HepG2 (cell line): ENCODE results near the gene NELFCD. TPM values are rescaled to one million over a fixed set of nuclear protein-coding genes. Genes with fewer than 3 reads are reported as not detected.

Experiments
- CREB1 ChIP-seq, 2 experiments: fragments of 450-650 bp in 1 of 2; IDR thresholded peaks; 2 replicates each; pipeline ENCODE4 v1.6.1; 2016 to 2017; ENCODE audit warnings: control low read depth in 1 of 2, mild to moderate bottlenecking in 1 of 2, missing compliant biosample characterization in 1 of 2, missing genetic modification characterization in 1 of 2
- DMAP1 ChIP-seq: IDR thresholded peaks from 2 replicates; pipeline ENCODE4 v1.6.1; 2016
- DNMT1 ChIP-seq: sonication (generic); formaldehyde crosslinking; IDR thresholded peaks from 2 replicates; pipeline ENCODE4 v1.5.1; 2020; ENCODE audit warnings: mild to moderate bottlenecking, missing genetic modification reagents
- FOSL1 ChIP-seq: sonication (generic); formaldehyde crosslinking; IDR thresholded peaks from 2 replicates; pipeline ENCODE4 v1.9.0; 2021; ENCODE audit warnings: missing genetic modification reagents, borderline replicate concordance
- GATA4 ChIP-seq: sonication (generic); IDR thresholded peaks from 2 replicates; pipeline ENCODE4 v1.6.1; 2016; ENCODE audit warnings: antibody characterized with exemption, low read depth, borderline replicate concordance
- GMEB2 ChIP-seq: IDR thresholded peaks from 2 replicates; pipeline ENCODE4 v1.6.1; 2016; ENCODE audit warnings: missing biosample characterization, missing genetic modification reagents, low read depth
- KDM2A ChIP-seq: sonication (generic); formaldehyde crosslinking; IDR thresholded peaks from 2 replicates; pipeline ENCODE4 v1.4.0; 2020; ENCODE audit warnings: low read depth, missing genetic modification reagents, borderline replicate concordance
- KDM5B ChIP-seq: sonication (generic); formaldehyde crosslinking; IDR thresholded peaks from 2 replicates; pipeline ENCODE4 v1.4.0; 2020; ENCODE audit warnings: missing genetic modification reagents, mild to moderate bottlenecking, borderline replicate concordance
- KLF16 ChIP-seq, 2 experiments: sonication (generic) in 1 of 2; formaldehyde crosslinking in 1 of 2; IDR thresholded peaks; 2 replicates each; pipeline versions ENCODE4 v1.6.1 to v1.8.0; 2016 to 2023; ENCODE audit warnings: missing genetic modification reagents in 2 of 2, missing compliant biosample characterization in 1 of 2
- NCOA2 ChIP-seq: sonication (generic); formaldehyde crosslinking; IDR thresholded peaks from 2 replicates; pipeline ENCODE4 v1.8.0; 2022; ENCODE audit warnings: inconsistent platforms
- NR2C2 ChIP-seq: sonication (generic); formaldehyde crosslinking; IDR thresholded peaks from 2 replicates; pipeline ENCODE4 v1.4.0; 2020; ENCODE audit warnings: missing genetic modification reagents, mild to moderate bottlenecking, moderate library complexity, borderline replicate concordance
- RCOR2 ChIP-seq: IDR thresholded peaks from 2 replicates; pipeline ENCODE4 v1.6.1; 2016; ENCODE audit warnings: missing biosample characterization, missing genetic modification reagents
- RFXANK ChIP-seq: IDR thresholded peaks from 2 replicates; pipeline ENCODE4 v1.6.1; 2016
- SNAPC4 ChIP-seq: sonication (generic); formaldehyde crosslinking; IDR thresholded peaks from 2 replicates; pipeline ENCODE4 v1.4.0; 2020; ENCODE audit warnings: mild to moderate bottlenecking, missing genetic modification reagents
- SOX6 ChIP-seq, 2 experiments: fragments of 450-650 bp in 1 of 2; sonication (generic) in 1 of 2; formaldehyde crosslinking in 1 of 2; IDR thresholded peaks; 2 replicates each; pipeline versions ENCODE4 v1.4.0 to v1.6.1; 2017 to 2020; ENCODE audit warnings: antibody characterized with exemption in 1 of 2, mild to moderate bottlenecking in 1 of 2, missing genetic modification reagents in 1 of 2
- SUZ12 ChIP-seq: fragments of 150-350 bp; IDR thresholded peaks from 2 replicates; pipeline ENCODE4 v1.6.1; 2014; ENCODE audit warnings: low read depth, low read length
- TBP ChIP-seq: sonication (generic); formaldehyde crosslinking; IDR thresholded peaks from 2 replicates; pipeline ENCODE4 v1.5.0; 2020; ENCODE audit warnings: missing genetic modification reagents
- YEATS4 ChIP-seq: sonication (generic); formaldehyde crosslinking; IDR thresholded peaks from 2 replicates; pipeline ENCODE4 v1.4.0; 2020; ENCODE audit warnings: missing genetic modification reagents, borderline replicate concordance
- ZNF263 ChIP-seq: sonication (generic); formaldehyde crosslinking; IDR thresholded peaks from 2 replicates; pipeline ENCODE4 v1.4.0; 2020; ENCODE audit warnings: missing genetic modification reagents
- ZNF33B ChIP-seq: sonication (generic); formaldehyde crosslinking; IDR thresholded peaks from 2 replicates; pipeline ENCODE4 v1.5.1; 2020; ENCODE audit warnings: mild to moderate bottlenecking, missing genetic modification reagents
- ZNF414 ChIP-seq: sonication (generic); formaldehyde crosslinking; IDR thresholded peaks from 2 replicates; pipeline ENCODE4 v1.5.0; 2020; ENCODE audit warnings: missing genetic modification reagents
- ZNF510 ChIP-seq: sonication (generic); formaldehyde crosslinking; IDR thresholded peaks from 2 replicates; pipeline ENCODE4 v1.4.0; 2020; ENCODE audit warnings: low read depth, mild to moderate bottlenecking, missing genetic modification reagents
- ZSCAN12 ChIP-seq: sonication (generic); formaldehyde crosslinking; IDR thresholded peaks from 2 replicates; pipeline ENCODE4 v1.9.0; 2021; ENCODE audit warnings: mild to moderate bottlenecking, missing genetic modification reagents
- polyA plus RNA-seq, 8 experiments: library from polyadenylated mRNA; depleted of rRNA in 3 of 8; stranded (reverse) in 7 of 8; unstranded in 1 of 8; fragments of >200 nt; fragmentation: Illumina TruSeq in 4 of 8; extraction: Trizol in 4 of 8; gene quantifications; 2 replicates each; pipeline versions ENCODE4 v1.2.1 to v1.2.3, GENCODE V29; 2011 to 2016; ENCODE audit warnings: low read depth in 4 of 8, missing spikeins in 1 of 8, mixed read lengths in 1 of 8; ENCODE audit not compliant: insufficient read depth in 1 of 8
- total RNA-seq, 5 experiments: library from RNA; depleted of rRNA; stranded (reverse); fragments of >200 nt; fragmentation: Illumina TruSeq; extraction: Trizol; gene quantifications; 2 replicates each; pipeline ENCODE4 v1.2.3, GENCODE V29; 2016; ENCODE audit warnings: low read depth in 1 of 5

Gene NELFCD
- total and polyA plus RNA-seq, 2 of the 13 experiments (the other 11 are each of a cell fraction or from before 2014, with no cell fraction given) = 159 to 203 TPM

GRCh38 chr20:58980711-58981627 is at the start of gene NELFCD (continued):
- TF ChIP-seq SNAPC4 (no peak), ZNF263 (no peak), ZNF33B (CRISPR knock-in tag) (no peak), KDM2A (CRISPR knock-in tag) (peak; percentile 72; the same call in 1 of the 2 replicates), TBP (CRISPR knock-in tag) (0 out of 2 replicates have a peak, but pooled peaks have one; percentile 42), FOSL1 (CRISPR knock-in tag) (no peak), RCOR2 (CRISPR knock-in tag) (peak; percentile 63; the same call in 1 of the 2 replicates), ZSCAN12 (peak; percentile 82; the same call in 1 of the 2 replicates), RFXANK (no peak), SOX6 (IDR thresholded peaks at IDR 0.05) (no peak), SOX6 (CRISPR knock-in tag; IDR thresholded peaks at IDR 0.05) (peak; percentile 80), KDM5B (CRISPR knock-in tag) (no peak; the same call in 1 of the 2 replicates), GMEB2 (CRISPR knock-in tag) (no peak), GATA4 (peak; percentile 66), ZNF414 (CRISPR knock-in tag) (no peak), DNMT1 (CRISPR knock-in tag) (no peak), NR2C2 (CRISPR knock-in tag) (no peak), KLF16 (CRISPR knock-in tag; IDR thresholded peaks at IDR 0.05) (peak in 1 of 2 experiments; percentile 46; a peak in 1 of 4 replicates), ZNF510 (CRISPR knock-in tag) (no peak), SUZ12 (no peak), NCOA2 (CRISPR knock-in tag) (peak; percentile 41; the same call in 1 of the 2 replicates), DMAP1 (peak; percentile 88), CREB1 (IDR thresholded peaks at IDR 0.05) (no peak), CREB1 (CRISPR knock-in tag; IDR thresholded peaks at IDR 0.05) (no peak), YEATS4 (CRISPR knock-in tag) (peak; percentile 91)
